Mesenchymal stem cell (in vitro differentiated cells and primary cell): ENCODE measurements around the gene BCAS4.
A peak's percentile ranks its signal among the peaks of the same experiment; 100 is the strongest.

ENCODE experiments used
- DNase-seq: peaks from one replicate; pipeline ENCODE4 v3.0.0-alpha.2; 2013
- H2AFZ ChIP-seq: one replicate; pipeline ENCODE4 v1.6.1; 2013; ENCODE audit warnings: low read depth, mild to moderate bottlenecking, control low read depth, inconsistent platforms, low read length, moderate library complexity
- H2AK5ac ChIP-seq: 2 replicates; pipeline ENCODE4 v1.6.1; 2013; ENCODE audit warnings: low read length, moderate library complexity, mild to moderate bottlenecking, inconsistent platforms; ENCODE audit not compliant: severe bottlenecking
- H2BK120ac ChIP-seq: one replicate; pipeline ENCODE4 v1.6.1; 2013; ENCODE audit warnings: low read depth, mild to moderate bottlenecking, inconsistent platforms, low read length, moderate library complexity
- H2BK12ac ChIP-seq, 2 experiments: one replicate each; pipeline ENCODE4 v1.6.1; 2013; ENCODE audit warnings: inconsistent platforms in 2 of 2, low read length in 2 of 2, mild to moderate bottlenecking in 2 of 2, moderate library complexity in 2 of 2, control low read depth in 1 of 2
- H2BK15ac ChIP-seq: one replicate; pipeline ENCODE4 v1.6.1; 2013; ENCODE audit warnings: mild to moderate bottlenecking, low read depth, inconsistent platforms; ENCODE audit not compliant: poor library complexity, severe bottlenecking
- H2BK5ac ChIP-seq: 2 replicates; pipeline ENCODE4 v1.6.1; 2013; ENCODE audit warnings: low read depth, mild to moderate bottlenecking, low read length, control low read depth, inconsistent platforms; ENCODE audit not compliant: poor library complexity, severe bottlenecking
- H3K14ac ChIP-seq, 2 experiments: one replicate each; pipeline ENCODE4 v1.6.1; 2013; ENCODE audit warnings: inconsistent platforms in 2 of 2, low read length in 2 of 2, control low read depth in 1 of 2, mild to moderate bottlenecking in 1 of 2, moderate library complexity in 1 of 2
- H3K18ac ChIP-seq, 2 experiments: one replicate each; pipeline ENCODE4 v1.6.1; 2013; ENCODE audit warnings: inconsistent platforms in 2 of 2, low read length in 2 of 2, control low read depth in 1 of 2, low read depth in 1 of 2, mild to moderate bottlenecking in 1 of 2
- H3K23ac ChIP-seq, 2 experiments: one replicate each; pipeline ENCODE4 v1.6.1; 2013; ENCODE audit warnings: inconsistent platforms in 2 of 2, low read length in 2 of 2, mild to moderate bottlenecking in 2 of 2, moderate library complexity in 2 of 2, control low read depth in 1 of 2
- H3K27ac ChIP-seq: 2 replicates; pipeline ENCODE4 v1.5.1; 2013; ENCODE audit warnings: mild to moderate bottlenecking, moderate library complexity, low read length, control low read depth, inconsistent platforms; ENCODE audit not compliant: poor library complexity, severe bottlenecking
- H3K27me3 ChIP-seq, 2 experiments: 2 replicates each; pipeline versions ENCODE4 v1.6.1 to v1.7.0; 2013; ENCODE audit warnings: low read length in 2 of 2, mild to moderate bottlenecking in 2 of 2, moderate library complexity in 2 of 2, control low read depth in 1 of 2, inconsistent platforms in 1 of 2; ENCODE audit not compliant: control insufficient read depth in 1 of 2, insufficient read depth in 1 of 2
- H3K36me3 ChIP-seq, 2 experiments: 2 replicates each; pipeline versions ENCODE4 v1.6.1 to v1.7.0; 2013; ENCODE audit warnings: low read length in 2 of 2, control low read depth in 1 of 2, inconsistent platforms in 1 of 2, low read depth in 1 of 2, mild to moderate bottlenecking in 1 of 2; ENCODE audit not compliant: insufficient read depth in 2 of 2, control insufficient read depth in 1 of 2
- H3K4ac ChIP-seq, 2 experiments: one replicate each; pipeline ENCODE4 v1.6.1; 2013; ENCODE audit warnings: inconsistent platforms in 2 of 2, low read length in 2 of 2, mild to moderate bottlenecking in 2 of 2, moderate library complexity in 2 of 2, control low read depth in 1 of 2, low read depth in 1 of 2
- H3K4me1 ChIP-seq: 2 replicates; pipeline ENCODE4 v1.6.1; 2013; ENCODE audit warnings: low read depth, low read length, control low read depth; ENCODE audit not compliant: control insufficient read depth, insufficient read depth
- H3K4me2 ChIP-seq: 2 replicates; pipeline ENCODE4 v1.6.1; 2013; ENCODE audit warnings: low read length, mild to moderate bottlenecking, inconsistent platforms; ENCODE audit not compliant: poor library complexity, severe bottlenecking
- H3K4me3 ChIP-seq, 2 experiments: 2 replicates each; pipeline versions ENCODE4 v1.5.1 to v1.7.0; 2013; ENCODE audit warnings: low read length in 2 of 2, mild to moderate bottlenecking in 2 of 2, control low read depth in 1 of 2, low read depth in 1 of 2; ENCODE audit not compliant: insufficient read depth in 1 of 2
- H3K79me1 ChIP-seq: replicated peaks from 2 replicates; pipeline ENCODE4 v1.6.1; 2013; ENCODE audit warnings: mild to moderate bottlenecking, control low read depth, low read length, inconsistent platforms; ENCODE audit not compliant: poor library complexity, severe bottlenecking
- H3K9ac ChIP-seq: 2 replicates; pipeline ENCODE4 v1.7.0; 2013; ENCODE audit warnings: mild to moderate bottlenecking, low read length, moderate library complexity
- H3K9me3 ChIP-seq: 2 replicates; pipeline ENCODE4 v1.7.0; 2013; ENCODE audit warnings: mild to moderate bottlenecking, low read length; ENCODE audit not compliant: control insufficient read depth
- H4K8ac ChIP-seq: one replicate; pipeline ENCODE4 v1.6.1; 2013; ENCODE audit warnings: inconsistent platforms, mild to moderate bottlenecking, low read length, moderate library complexity
- H4K91ac ChIP-seq: one replicate; pipeline ENCODE4 v1.6.1; 2013; ENCODE audit warnings: mild to moderate bottlenecking, low read length, inconsistent platforms
- WGBS: methylation state at CpG from one replicate; pipeline ENCODE4 v1.1.7; 2013; ENCODE audit warnings: mixed read lengths; 5-methylcytosine and 5-hydroxymethylcytosine counted together

The BCAS4 gene

DNA sequence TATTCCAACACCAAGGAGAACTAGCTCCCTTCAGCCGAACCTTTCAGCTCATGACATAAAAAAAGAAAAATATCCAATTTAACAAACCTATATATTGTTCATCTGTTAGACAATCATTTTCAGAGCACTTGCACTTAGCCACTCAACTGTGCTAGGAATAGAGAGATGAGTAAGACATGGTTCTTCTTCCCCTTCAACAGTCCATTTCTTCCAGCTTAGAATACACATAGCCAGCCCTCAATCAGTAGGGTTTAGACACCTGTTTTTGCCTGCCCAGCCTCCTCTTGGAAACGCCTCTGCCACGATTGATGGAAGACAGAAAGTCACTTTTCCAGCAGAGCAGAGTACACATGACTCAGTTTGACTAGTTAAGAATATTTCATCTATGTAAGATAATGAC, 114.6 kb downstream of the BCAS4 start:
- no peak overlapping the region for H2BK5ac ChIP-seq
- H3K79me1 ChIP-seq: no peaks in the 10 kb centered on the region
- peaks cover 8% of the 10 kb centered on the region for H3K4me1 ChIP-seq
- H3K9me3 ChIP-seq: no peaks in the 10 kb centered on the region
- H2AFZ ChIP-seq: no peak overlapping the region
- peaks cover 0 to 7% of the 10 kb centered on the region in 2 experiments for H3K36me3 ChIP-seq
- H3K14ac ChIP-seq: no peak overlapping the region
- no peak overlapping the region for H2AK5ac ChIP-seq
- no peak overlapping the region for H2BK12ac ChIP-seq
- H3K4me2 ChIP-seq: no peak overlapping the region
- DNase-seq: no peak
- H4K91ac ChIP-seq: no peak overlapping the region
- 93% methylated on average over 3 of the region's 3 CpGs for WGBS
- H2BK120ac ChIP-seq: no peak overlapping the region
- no peak overlapping the region for H3K9ac ChIP-seq
- no peak overlapping the region for H2BK15ac ChIP-seq
- H3K27ac ChIP-seq: no peak overlapping the region
- H3K4ac ChIP-seq: no peak overlapping the region
- H4K8ac ChIP-seq: no peak overlapping the region
- H3K18ac ChIP-seq: no peak overlapping the region
- H3K23ac ChIP-seq: no peak overlapping the region
- H3K4me3 ChIP-seq: no peak overlapping the region
- no peaks in the 10 kb centered on the region for H3K27me3 ChIP-seq

DNA sequence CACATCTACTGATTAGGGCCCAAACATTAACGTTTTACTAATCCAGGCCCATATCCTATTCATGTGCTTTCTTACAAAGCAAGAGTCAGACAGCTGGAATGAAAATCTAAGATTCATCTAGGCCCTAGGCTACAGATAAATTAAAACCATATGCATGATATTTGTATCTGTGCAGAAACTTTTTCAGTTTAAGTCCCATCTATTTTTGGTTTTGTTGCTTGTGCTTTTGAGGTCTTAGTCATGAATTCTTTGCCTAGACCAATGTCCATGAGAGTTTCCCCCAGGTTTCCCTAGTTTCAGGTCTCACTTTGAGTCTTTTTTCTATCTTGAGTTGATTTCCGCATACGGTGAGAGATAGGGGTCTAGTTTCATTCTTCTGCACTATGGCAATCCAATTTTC, 116.2 kb downstream of the BCAS4 start:
- Histone ChIP-seq H2BK15ac (no peak overlapping the region), H3K27me3 (no peaks in the 10 kb centered on the region), H3K18ac (no peak overlapping the region), H4K91ac (no peak overlapping the region), H3K4me3 (peak overlapping the region in 1 of 2 experiments; percentile 41), H3K23ac (no peak overlapping the region), H2AFZ (no peak overlapping the region), H3K14ac (no peak overlapping the region), H4K8ac (no peak overlapping the region), H3K4me2 (no peak overlapping the region), H3K4ac (no peak overlapping the region), H2BK12ac (no peak overlapping the region), H3K4me1 (peaks cover 8% of the 10 kb centered on the region), H3K79me1 (no peaks in the 10 kb centered on the region), H3K9ac (peak overlapping the region; percentile 45), H2BK120ac (no peak overlapping the region), H3K9me3 (no peaks in the 10 kb centered on the region), H2AK5ac (no peak overlapping the region), H2BK5ac (no peak overlapping the region), H3K27ac (no peak overlapping the region), H3K36me3 (peaks cover 0 to 7% of the 10 kb centered on the region in 2 experiments)
- WGBS: 100% methylated on average over 1 of the region's 3 CpGs
- DNase-seq: no peak

DNA sequence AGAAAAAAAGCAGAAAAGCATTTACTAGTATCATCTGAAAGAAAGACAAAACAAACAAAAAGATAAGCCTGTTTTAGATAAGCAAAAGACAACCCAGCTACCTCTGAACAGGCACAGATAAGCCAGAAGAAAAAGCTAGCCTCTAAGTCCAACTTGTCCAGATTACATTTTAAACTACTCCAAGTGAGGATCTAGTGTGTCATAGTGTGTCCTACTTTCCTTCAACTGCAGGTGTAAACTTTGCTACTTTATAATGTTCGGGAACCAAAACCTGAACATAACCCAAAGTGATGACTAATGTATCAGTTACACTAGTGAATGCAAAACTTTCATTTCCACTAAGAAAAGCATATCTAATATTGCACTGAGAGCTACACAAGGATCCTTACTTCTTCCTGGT, 116.9 kb downstream of the BCAS4 start:
- H3K14ac ChIP-seq: no peak overlapping the region
- no peaks in the 10 kb centered on the region for H3K27me3 ChIP-seq
- H3K4me2 ChIP-seq: no peak overlapping the region
- DNase-seq: no peak
- H3K27ac ChIP-seq: no peak overlapping the region
- H3K4me3 ChIP-seq: peak overlapping the region in 1 of 2 experiments; percentile 30
- peaks cover 0 to 7% of the 10 kb centered on the region in 2 experiments for H3K36me3 ChIP-seq
- no peak overlapping the region for H3K4ac ChIP-seq
- H2BK12ac ChIP-seq: no peak overlapping the region
- no peak overlapping the region for H4K8ac ChIP-seq
- H2BK120ac ChIP-seq: no peak overlapping the region
- no peak overlapping the region for H3K18ac ChIP-seq
- no peak overlapping the region for H2BK15ac ChIP-seq
- no peaks in the 10 kb centered on the region for H3K79me1 ChIP-seq
- WGBS: 97% methylated on average over 1 of the region's 1 CpG
- H2BK5ac ChIP-seq: no peak overlapping the region
- no peak overlapping the region for H3K23ac ChIP-seq
- no peak overlapping the region for H2AK5ac ChIP-seq
- H4K91ac ChIP-seq: no peak overlapping the region
- peaks cover 8% of the 10 kb centered on the region for H3K4me1 ChIP-seq
- H3K9ac ChIP-seq: no peak overlapping the region
- no peaks in the 10 kb centered on the region for H3K9me3 ChIP-seq
- no peak overlapping the region for H2AFZ ChIP-seq

DNA sequence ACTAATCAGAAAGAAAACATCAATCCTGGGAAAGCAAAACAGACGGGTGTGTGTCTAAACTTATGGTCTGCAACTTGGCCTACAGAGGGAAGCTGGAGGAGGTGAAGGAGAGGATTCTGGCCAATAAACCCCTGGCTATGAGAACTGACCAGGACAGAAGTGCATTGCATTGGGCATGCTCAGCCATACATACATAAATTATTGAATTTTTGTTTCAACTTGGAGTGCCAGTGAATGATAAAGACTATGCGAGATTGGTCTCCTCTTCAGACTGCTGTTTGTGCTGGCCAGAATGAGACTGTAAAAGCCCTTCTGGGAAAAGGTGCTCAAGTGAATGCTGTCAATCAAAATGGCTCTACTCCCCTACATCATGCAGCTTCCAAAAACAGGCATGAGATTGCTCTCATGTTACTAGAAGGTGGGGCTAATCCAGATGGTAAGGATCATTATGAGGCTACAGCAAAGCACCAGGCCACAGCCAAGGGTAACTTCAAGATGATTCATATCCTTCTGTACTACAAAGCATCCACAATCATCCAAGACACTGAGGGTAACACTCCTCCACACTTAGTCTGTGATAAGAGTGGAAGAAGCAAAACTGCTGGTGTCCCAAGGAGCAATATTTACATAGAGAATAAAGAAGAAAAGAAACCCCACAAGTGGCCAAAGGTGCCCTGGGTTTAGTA, 119.0 kb downstream of the BCAS4 start:
- no peak overlapping the region for H3K9ac ChIP-seq
- no peaks in the 10 kb centered on the region for H3K79me1 ChIP-seq
- H4K8ac ChIP-seq: no peak overlapping the region
- no peak overlapping the region for H2BK12ac ChIP-seq
- H2BK15ac ChIP-seq: no peak overlapping the region
- no peak overlapping the region for H3K14ac ChIP-seq
- H2BK120ac ChIP-seq: no peak overlapping the region
- no peak overlapping the region for H3K18ac ChIP-seq
- no peak overlapping the region for H3K4me2 ChIP-seq
- H2BK5ac ChIP-seq: no peak overlapping the region
- no peak overlapping the region for H3K23ac ChIP-seq
- H3K4me3 ChIP-seq: peak overlapping the region in 1 of 2 experiments; percentile 9
- no peak overlapping the region for H2AFZ ChIP-seq
- no peak overlapping the region for H3K27ac ChIP-seq
- WGBS: 96% methylated on average over 2 of the region's 2 CpGs
- H3K4me1 ChIP-seq: peaks cover 8% of the 10 kb centered on the region
- no peaks in the 10 kb centered on the region for H3K9me3 ChIP-seq
- H3K27me3 ChIP-seq: no peaks in the 10 kb centered on the region
- no peaks in the 10 kb centered on the region for H3K36me3 ChIP-seq
- no peak overlapping the region for H3K4ac ChIP-seq
- H4K91ac ChIP-seq: no peak overlapping the region
- no peak overlapping the region for H2AK5ac ChIP-seq
- DNase-seq: peak; percentile 68
